GM19238 (cell line): ENCODE measurements around the gene SYCP2.
"Not testable (repeated sequence)": the region's sequence is repeated elsewhere in the genome, so short reads cannot be mapped to it uniquely, and the experiment has no call there.

Experiments
- DNase-seq: peaks from one replicate; pipeline ENCODE4 v3.0.0; 2011; ENCODE audit warnings: low spot score; ENCODE audit not compliant: insufficient read length

The SYCP2 gene

GRCh38 chr20:59911041-59911440 is 22.4 kb downstream of the SYCP2 start:
- no peak for DNase-seq

GRCh38 chr20:59908855-59909254 is 24.6 kb downstream of the SYCP2 start:
- DNase-seq: no peak

- no peak for DNase-seq
Observed at GRCh38 chr20:59903621-59904020, 29.8 kb downstream of the SYCP2 start.

- no peak for DNase-seq
Observed at GRCh38 chr20:59902470-59902869, 31.0 kb downstream of the SYCP2 start.

GRCh38 chr20:59895908-59896307 is 37.5 kb downstream of the SYCP2 start:
- DNase-seq: no peak

GRCh38 chr20:59891581-59891980 is 41.9 kb downstream of the SYCP2 start:
- no peak for DNase-seq

GRCh38 chr20:59890035-59890434 is 43.4 kb downstream of the SYCP2 start:
- not testable (repeated sequence) for DNase-seq

- DNase-seq: no peak
Observed at GRCh38 chr20:59888050-59888449, 45.4 kb downstream of the SYCP2 start.

- DNase-seq: no peak
Observed at GRCh38 chr20:59884494-59884893, 48.9 kb downstream of the SYCP2 start.

- no peak for DNase-seq
Observed at GRCh38 chr20:59880198-59880597, 53.2 kb downstream of the SYCP2 start.

GRCh38 chr20:59873409-59873808 is 60.0 kb downstream of the SYCP2 start:
- no peak for DNase-seq

- no peak for DNase-seq
Observed at GRCh38 chr20:59871096-59871495, 62.3 kb downstream of the SYCP2 start.

- DNase-seq: no peak
Observed at GRCh38 chr20:59866338-59866737, 67.1 kb downstream of the SYCP2 start.

- DNase-seq: no peak
Observed at GRCh38 chr20:59864726-59865125, 68.7 kb downstream of the SYCP2 start.

GRCh38 chr20:59863058-59863457 is 70.4 kb downstream of the SYCP2 start:
- DNase-seq: no peak

- no peak for DNase-seq
Observed at GRCh38 chr20:59861401-59861800, 72.0 kb downstream of the SYCP2 start.

GRCh38 chr20:59858425-59858824 is 75.0 kb downstream of the SYCP2 start:
- no peak for DNase-seq

GRCh38 chr20:59857966-59858365 is 75.5 kb downstream of the SYCP2 start:
- DNase-seq: no peak

- DNase-seq: not testable (repeated sequence)
Observed at GRCh38 chr20:59856941-59857340, 76.5 kb downstream of the SYCP2 start.

GRCh38 chr20:59856526-59856925 is 76.9 kb downstream of the SYCP2 start:
- not testable (repeated sequence) for DNase-seq

GRCh38 chr20:59850018-59850641 is 83.3 kb downstream of the SYCP2 start:
- DNase-seq: no peak

- DNase-seq: no peak
Observed at GRCh38 chr20:59848182-59848581, 85.3 kb downstream of the SYCP2 start.

GRCh38 chr20:59845472-59845871 is 88.0 kb downstream of the SYCP2 start:
- no peak for DNase-seq

- no peak for DNase-seq
Observed at GRCh38 chr20:59839400-59839799, 94.0 kb downstream of the SYCP2 start.
